HepG2 (cell line): ENCODE data around the gene VDAC2. TPM values are rescaled to one million over a fixed set of nuclear protein-coding genes. Genes with fewer than 3 reads are reported as not detected.
A peak's percentile ranks its signal among the peaks of the same experiment; 100 is the strongest.

Source experiments
- AGO1 ChIP-seq: fragments of 200-400 bp; formaldehyde crosslinking; IDR thresholded peaks from 2 replicates; pipeline ENCODE4 v1.6.1; 2017; ENCODE audit warnings: mild to moderate bottlenecking, low read depth, low read length, moderate library complexity; ENCODE audit not compliant: poor library complexity, severe bottlenecking
- GATAD1 ChIP-seq: IDR thresholded peaks from 2 replicates; pipeline ENCODE4 v1.6.1; 2016; ENCODE audit warnings: missing genetic modification reagents, missing compliant biosample characterization
- JDP2 ChIP-seq: sonication (generic); formaldehyde crosslinking; IDR thresholded peaks from 2 replicates; pipeline ENCODE4 v1.8.1; 2022; ENCODE audit warnings: missing genetic modification reagents, borderline replicate concordance
- PRDM4 ChIP-seq: sonication (generic); formaldehyde crosslinking; IDR thresholded peaks from 2 replicates; pipeline ENCODE4 v1.9.0; 2021; ENCODE audit warnings: missing genetic modification reagents, borderline replicate concordance
- SKI ChIP-seq: fragments of 450-650 bp; IDR thresholded peaks from one replicate; pipeline ENCODE4 v1.6.1; 2018; ENCODE audit warnings: mild to moderate bottlenecking; ENCODE audit not compliant: partially characterized antibody
- TFAP4 ChIP-seq: sonication (generic); IDR thresholded peaks from 2 replicates; pipeline ENCODE4 v1.6.1; 2016; ENCODE audit warnings: low read depth, borderline replicate concordance
- UBTF ChIP-seq: sonication (generic); formaldehyde crosslinking; IDR thresholded peaks from 2 replicates; pipeline ENCODE4 v1.4.0; 2020; ENCODE audit warnings: mild to moderate bottlenecking, missing genetic modification reagents
- ZFP37 ChIP-seq: sonication (generic); formaldehyde crosslinking; IDR thresholded peaks from 2 replicates; pipeline ENCODE4 v1.4.0; 2020; ENCODE audit warnings: missing genetic modification reagents, borderline replicate concordance
- ZNF18 ChIP-seq: sonication (generic); formaldehyde crosslinking; IDR thresholded peaks from 2 replicates; pipeline ENCODE4 v1.8.0; 2022; ENCODE audit warnings: mild to moderate bottlenecking, missing genetic modification reagents; ENCODE audit not compliant: insufficient replicate concordance
- ZNF20 ChIP-seq: sonication (generic); formaldehyde crosslinking; IDR thresholded peaks from 2 replicates; pipeline ENCODE4 v1.4.0; 2020; ENCODE audit warnings: mild to moderate bottlenecking, moderate library complexity, missing genetic modification reagents
- ZNF333 ChIP-seq: sonication (generic); formaldehyde crosslinking; IDR thresholded peaks from 2 replicates; pipeline ENCODE4 v1.4.0; 2020; ENCODE audit warnings: mild to moderate bottlenecking, missing genetic modification reagents, borderline replicate concordance
- ZNF34 ChIP-seq: sonication (generic); formaldehyde crosslinking; IDR thresholded peaks from 2 replicates; pipeline ENCODE4 v1.4.0; 2020; ENCODE audit warnings: mild to moderate bottlenecking, missing genetic modification reagents, borderline replicate concordance
- ZNF362 ChIP-seq: sonication (generic); formaldehyde crosslinking; IDR thresholded peaks from 2 replicates; pipeline ENCODE4 v1.4.0; 2020; ENCODE audit warnings: missing genetic modification reagents, mild to moderate bottlenecking, borderline replicate concordance
- ZNF556 ChIP-seq: sonication (generic); formaldehyde crosslinking; IDR thresholded peaks from 2 replicates; pipeline ENCODE4 v1.4.0; 2020; ENCODE audit warnings: mild to moderate bottlenecking, missing genetic modification reagents, borderline replicate concordance
- ZNF607 ChIP-seq: sonication (generic); formaldehyde crosslinking; IDR thresholded peaks from 2 replicates; pipeline ENCODE4 v1.5.1; 2020; ENCODE audit warnings: missing genetic modification reagents, mild to moderate bottlenecking, borderline replicate concordance
- polyA plus RNA-seq, 8 experiments: library from polyadenylated mRNA; depleted of rRNA in 3 of 8; stranded (reverse) in 7 of 8; unstranded in 1 of 8; fragments of >200 nt; fragmentation: Illumina TruSeq in 4 of 8; extraction: Trizol in 4 of 8; gene quantifications; 2 replicates each; pipeline versions ENCODE4 v1.2.1 to v1.2.3, GENCODE V29; 2011 to 2016; ENCODE audit warnings: low read depth in 4 of 8, missing spikeins in 1 of 8, mixed read lengths in 1 of 8; ENCODE audit not compliant: insufficient read depth in 1 of 8
- total RNA-seq, 5 experiments: library from RNA; depleted of rRNA; stranded (reverse); fragments of >200 nt; fragmentation: Illumina TruSeq; extraction: Trizol; gene quantifications; 2 replicates each; pipeline ENCODE4 v1.2.3, GENCODE V29; 2016; ENCODE audit warnings: low read depth in 1 of 5

VDAC2 gene
- total and polyA plus RNA-seq, 2 of the 13 experiments (the other 11 are each of a cell fraction or from before 2014, with no cell fraction given) = 67.9 to 222 TPM

GRCh38 chr10:75235375-75236177, 25.0 kb downstream of the VDAC2 start, which contains the start of gene COMTD1 (continued):
- TF ChIP-seq ZNF556 (CRISPR knock-in tag) (peak; percentile 52; the same call in 1 of the 2 replicates), GATAD1 (CRISPR knock-in tag) (peak; percentile 24; the same call in 1 of the 2 replicates), ZNF362 (peak; percentile 32; the same call in 1 of the 2 replicates), ZNF607 (CRISPR knock-in tag) (no peak), PRDM4 (no peak), SKI (peak; percentile 49), ZNF18 (CRISPR knock-in tag) (no peak), ZNF20 (CRISPR knock-in tag) (no peak), TFAP4 (0 out of 2 replicates have a peak, but pooled peaks have one; percentile 42), ZNF34 (CRISPR knock-in tag) (peak; percentile 56; the same call in 1 of the 2 replicates), UBTF (CRISPR knock-in tag) (peak; percentile 19; the same call in 1 of the 2 replicates), ZFP37 (no peak), JDP2 (CRISPR knock-in tag) (no peak), AGO1 (no peak), ZNF333 (CRISPR knock-in tag) (no peak)
